T-helper 17 cell (primary cell): ENCODE data around the gene CNRIP1. TPM values are rescaled to one million over a fixed set of nuclear protein-coding genes. Genes with fewer than 3 reads are reported as not detected.

ENCODE experiments used
- ATAC-seq: fragments of 150-1000 bp; cut with Tn5 transposase; 2 replicates; pipeline ENCODE4 v1.10.0; 2021; ENCODE audit warnings: mild to moderate bottlenecking, moderate library complexity
- DNase-seq, 3 donors: peaks; one replicate each; pipeline versions ENCODE4 v3.0.0 to v3.0.0-alpha.2; 2020 to 2021
- H3K9me3 ChIP-seq: one replicate; pipeline ENCODE4 v1.7.0; 2013; ENCODE audit warnings: low read length, mild to moderate bottlenecking; ENCODE audit not compliant: control insufficient read depth, poor library complexity, severe bottlenecking
- H3K27ac Mint-ChIP-seq: one replicate; pipeline ENCODE4 v1.8.0; 2022; ENCODE audit warnings: mild to moderate bottlenecking, moderate library complexity, mixed read lengths
- H3K27me3 Mint-ChIP-seq: one replicate; pipeline ENCODE4 v1.8.0; 2022; ENCODE audit warnings: mixed read lengths
- H3K36me3 Mint-ChIP-seq: one replicate; pipeline ENCODE4 v1.8.0; 2022; ENCODE audit warnings: low read depth, mixed read lengths
- H3K4me1 Mint-ChIP-seq: one replicate; pipeline ENCODE4 v1.8.0; 2022; ENCODE audit warnings: mild to moderate bottlenecking, mixed read lengths
- H3K4me3 Mint-ChIP-seq: one replicate; pipeline ENCODE4 v1.8.0; 2022; ENCODE audit warnings: mild to moderate bottlenecking, moderate library complexity, mixed read lengths
- total RNA-seq, 4 donors: library from RNA in 2 of 4; stranded (reverse) in 2 of 4; gene quantifications; one replicate each; pipeline ENCODE4 v1.2.3 and lab custom pipeline; 2022 to 2026

Gene CNRIP1, protein sequence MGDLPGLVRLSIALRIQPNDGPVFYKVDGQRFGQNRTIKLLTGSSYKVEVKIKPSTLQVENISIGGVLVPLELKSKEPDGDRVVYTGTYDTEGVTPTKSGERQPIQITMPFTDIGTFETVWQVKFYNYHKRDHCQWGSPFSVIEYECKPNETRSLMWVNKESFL
- total RNA-seq (under 1 TPM in 1 of 2 donors, not detected in 1; 0.17 TPM), total RNA-seq (lab: John Stamatoyannopoulos, UW) (0 reads per million in 2 donors)

DNA sequence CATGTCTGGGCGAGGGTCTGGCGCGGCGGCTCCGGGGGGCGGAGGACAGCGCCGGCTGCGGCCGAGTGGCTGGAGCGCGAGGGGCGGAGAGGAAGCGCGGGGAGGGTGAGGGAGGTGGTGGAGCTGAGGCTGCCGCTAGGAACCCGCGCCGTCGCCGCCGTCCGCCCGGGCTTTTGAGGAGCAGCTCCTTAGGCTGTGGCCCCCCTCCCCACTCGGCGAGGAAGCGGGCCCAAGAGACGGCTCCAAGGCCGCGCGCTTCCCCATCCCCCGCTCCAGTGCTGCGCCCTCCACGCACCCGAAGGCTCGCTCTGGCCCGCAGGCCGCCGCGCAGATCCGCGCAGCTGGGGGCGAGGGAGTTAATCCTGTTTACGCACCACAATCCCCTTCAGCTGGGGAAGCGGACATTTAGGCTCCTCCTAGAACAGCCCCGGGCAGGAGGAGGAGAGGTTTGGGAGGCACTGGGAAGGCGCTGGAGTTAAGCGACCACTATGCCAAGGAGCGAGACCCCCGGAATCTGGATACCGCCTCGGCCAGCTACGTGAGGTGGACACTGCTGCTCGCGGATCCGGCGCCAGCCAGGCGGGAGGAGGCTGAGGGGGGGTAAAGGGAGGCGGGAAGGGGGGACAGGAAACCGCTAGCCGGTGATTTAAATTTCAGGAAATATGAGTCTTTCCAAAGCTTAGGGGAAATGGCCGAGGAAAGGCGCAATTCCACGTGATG, at the start of gene CNRIP1:
CNRIP1 (minus strand) TSS at position 552 of the 720 bp plus-strand sequence; CDS start at position 3, 549 bp downstream.
- H3K36me3 Mint-ChIP-seq = peaks cover 6% of the 10 kb centered on the region
- no peaks in the 10 kb centered on the region for H3K9me3 ChIP-seq
- peaks cover 9% of the 10 kb centered on the region for H3K4me1 Mint-ChIP-seq
- DNase-seq = no peak
- H3K27me3 Mint-ChIP-seq = peaks cover 46% of the 10 kb centered on the region
- no peak within 1 kb of the TSS for H3K27ac Mint-ChIP-seq
- peak; percentile 30 for ATAC-seq
- peak within 1 kb of the TSS; percentile 87 for H3K4me3 Mint-ChIP-seq

DNA sequence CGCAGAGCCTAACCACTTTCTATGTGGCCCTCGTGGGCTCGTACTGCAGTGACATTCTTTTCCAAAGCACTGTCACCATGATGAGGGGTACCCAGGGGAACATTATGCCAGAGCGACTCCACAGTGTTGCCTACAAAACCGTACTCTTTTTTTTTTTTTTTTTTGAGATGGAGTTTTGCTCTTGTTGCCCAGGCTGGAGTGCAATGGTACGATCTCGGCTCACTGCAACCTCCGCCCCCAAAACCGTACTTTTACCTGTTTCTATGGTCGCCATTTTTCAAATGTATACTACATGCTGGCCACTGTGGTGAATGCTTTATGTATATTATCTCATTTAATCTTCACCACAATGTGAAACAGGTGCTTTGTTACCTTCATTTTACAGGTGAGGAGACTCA, 49.6 kb upstream of the CNRIP1 start:
- no peak overlapping the region for H3K27ac Mint-ChIP-seq
- H3K27me3 Mint-ChIP-seq = no peaks in the 10 kb centered on the region
- peaks cover 11% of the 10 kb centered on the region for H3K4me1 Mint-ChIP-seq
- no peaks in the 10 kb centered on the region for H3K9me3 ChIP-seq
- no peak for DNase-seq
- H3K4me3 Mint-ChIP-seq = no peak overlapping the region
- no peak for ATAC-seq
- H3K36me3 Mint-ChIP-seq = no peaks in the 10 kb centered on the region

DNA sequence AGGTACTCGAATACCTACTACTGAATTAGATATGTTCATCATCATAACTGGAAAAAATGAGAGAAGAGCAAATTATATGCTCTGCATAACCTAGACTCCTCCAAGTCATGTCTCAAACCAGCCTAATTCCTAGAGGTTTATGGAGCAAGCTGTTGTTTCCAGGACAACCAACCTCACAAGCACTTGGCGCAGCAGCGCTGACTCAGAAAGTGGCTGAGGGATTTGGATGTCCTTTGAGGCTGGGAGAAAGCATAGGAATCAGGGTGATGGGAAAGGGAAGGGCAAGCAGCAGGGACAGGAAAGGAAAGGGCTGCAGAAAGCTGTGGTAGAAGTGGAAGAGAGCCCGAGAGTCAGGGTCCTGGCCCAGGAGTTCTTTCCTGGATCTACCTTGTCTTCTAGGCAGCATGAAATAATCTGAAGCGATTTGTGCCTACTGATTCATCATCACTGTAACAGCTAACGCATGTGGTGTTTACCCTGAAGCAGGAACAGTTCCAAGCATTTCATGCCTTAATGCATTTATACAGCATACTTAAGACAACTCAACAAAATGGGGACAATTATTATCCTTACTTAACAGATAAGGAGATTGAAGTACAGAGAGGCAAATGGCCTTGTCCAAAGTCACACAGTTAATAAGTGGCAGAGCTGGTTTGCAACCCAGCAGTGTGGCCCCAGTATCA, 49.0 kb upstream of the CNRIP1 start:
- Mint-ChIP-seq H3K36me3 (no peaks in the 10 kb centered on the region), H3K4me1 (peaks cover 11% of the 10 kb centered on the region), H3K27me3 (no peaks in the 10 kb centered on the region), H3K27ac (no peak overlapping the region), H3K4me3 (no peak overlapping the region)
- ATAC-seq (no peak), DNase-seq (no peak)
- H3K9me3 ChIP-seq = no peaks in the 10 kb centered on the region

DNA sequence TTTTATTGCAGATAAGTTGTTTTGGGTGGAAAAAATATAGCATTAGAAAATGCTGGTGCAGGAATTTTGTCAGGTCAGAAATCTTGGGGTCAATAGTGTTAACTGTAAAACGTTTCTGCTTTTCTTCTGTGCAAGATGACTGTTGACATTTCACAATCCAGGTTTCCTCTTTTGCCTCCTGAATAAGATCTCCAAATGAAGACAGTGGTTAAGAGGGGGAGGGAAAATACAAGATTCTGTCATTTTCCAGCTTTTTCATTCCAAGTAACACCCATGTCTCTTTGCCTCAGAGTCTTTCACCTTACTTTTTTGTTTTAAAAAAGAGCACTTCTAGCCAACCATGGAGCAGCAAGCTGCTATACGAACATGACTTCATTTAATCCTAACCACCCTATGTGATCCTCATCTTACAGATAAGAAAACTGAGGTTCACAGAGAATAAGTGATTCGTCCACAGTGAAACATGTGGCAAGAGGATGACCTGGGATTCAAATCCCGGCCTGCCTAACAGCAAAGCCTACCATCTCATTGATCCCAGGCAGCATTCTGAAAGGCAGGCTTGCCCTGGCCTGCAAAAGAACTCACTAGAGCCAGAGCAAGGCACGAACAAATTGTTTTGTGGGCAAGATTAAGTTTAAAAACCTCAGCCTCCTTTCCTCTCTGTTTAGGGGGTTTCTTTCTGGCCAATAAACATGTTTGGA, 48.4 kb upstream of the CNRIP1 start:
- DNase-seq = no peak
- Mint-ChIP-seq H3K27me3 (no peaks in the 10 kb centered on the region), H3K4me1 (peaks cover 11% of the 10 kb centered on the region), H3K4me3 (no peak overlapping the region), H3K27ac (no peak overlapping the region), H3K36me3 (no peaks in the 10 kb centered on the region)
- ATAC-seq = no peak
- no peaks in the 10 kb centered on the region for H3K9me3 ChIP-seq

DNA sequence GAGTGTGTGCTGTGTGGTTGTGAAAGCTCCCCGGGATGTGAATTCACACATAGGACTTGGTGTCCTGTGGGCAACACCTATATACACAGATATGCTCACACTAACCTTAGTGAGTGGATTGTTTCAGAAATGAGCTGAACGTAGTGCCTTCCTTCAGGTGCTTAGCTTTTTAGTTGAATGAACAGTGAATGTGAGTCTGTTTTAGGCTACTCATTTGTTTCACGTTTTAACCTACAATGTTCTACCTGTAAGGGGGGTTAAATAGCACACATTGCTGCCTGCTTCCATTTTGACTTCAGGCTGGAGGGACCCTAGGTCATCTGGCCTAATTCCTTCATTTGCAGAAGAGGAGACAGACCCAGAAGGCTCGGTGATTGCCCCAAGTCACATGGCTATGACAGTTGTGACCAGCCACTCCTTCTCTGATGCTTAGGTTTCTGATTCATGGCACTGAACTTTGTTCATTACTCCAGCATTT, 46.4 kb upstream of the CNRIP1 start:
- H3K9me3 ChIP-seq = no peaks in the 10 kb centered on the region
- Mint-ChIP-seq H3K4me1 (peaks cover 14% of the 10 kb centered on the region), H3K27me3 (no peaks in the 10 kb centered on the region), H3K27ac (no peak overlapping the region), H3K36me3 (no peaks in the 10 kb centered on the region), H3K4me3 (peak overlapping the region; percentile 36)
- DNase-seq (no peak), ATAC-seq (peak; percentile 31)

DNA sequence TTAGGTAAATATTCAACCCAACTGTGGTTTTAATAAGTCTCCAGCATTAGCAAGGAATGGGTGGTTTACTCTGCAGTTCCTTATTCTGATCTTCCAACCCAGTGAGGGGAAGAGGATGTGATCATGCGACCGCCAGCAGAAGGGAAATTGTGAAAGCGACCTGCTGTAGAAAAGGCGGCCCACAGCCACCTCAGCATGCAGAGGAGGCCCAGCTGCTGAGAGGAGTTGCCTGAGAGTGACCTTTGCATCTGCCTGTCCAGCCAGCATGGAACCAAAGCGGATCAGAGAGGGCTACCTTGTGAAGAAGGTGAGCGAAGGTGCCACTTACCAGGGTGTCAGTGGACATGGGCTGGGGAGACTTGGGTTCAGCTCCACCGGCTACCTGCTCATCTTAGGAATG, 45.3 kb upstream of the CNRIP1 start, which contains the start of gene PLEK:
PLEK (plus strand) TSS at position 196 of the 400 bp plus-strand sequence; CDS start at position 266, 70 bp downstream.
- H3K9me3 ChIP-seq = no peaks in the 10 kb centered on the region
- H3K4me3 Mint-ChIP-seq = peak within 1 kb of the TSS; percentile 82
- H3K4me1 Mint-ChIP-seq = peaks cover 13% of the 10 kb centered on the region
- peak within 1 kb of the TSS; percentile 79 for H3K27ac Mint-ChIP-seq
- peak; percentile 52 for ATAC-seq
- H3K36me3 Mint-ChIP-seq = no peaks in the 10 kb centered on the region
- no peaks in the 10 kb centered on the region for H3K27me3 Mint-ChIP-seq
- no peak for DNase-seq

DNA sequence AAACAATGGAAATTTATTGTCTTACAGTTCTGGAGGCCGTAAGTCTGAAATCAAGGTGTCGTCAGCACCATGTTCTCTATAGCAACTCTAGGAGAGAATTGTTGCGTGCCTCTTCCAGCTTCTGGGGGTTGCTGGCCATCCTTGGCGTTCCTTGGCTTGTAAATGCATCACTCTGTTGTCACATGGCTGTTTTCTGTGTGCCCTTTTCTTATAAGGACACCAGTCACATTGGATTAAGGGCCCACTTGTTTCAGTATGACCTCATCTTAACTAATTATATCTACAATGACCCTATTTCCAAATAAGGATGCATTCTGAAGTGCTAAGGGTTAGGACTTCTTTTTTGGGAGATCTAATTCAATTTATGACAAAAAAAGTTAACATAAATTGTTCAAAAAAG, 44.0 kb upstream of the CNRIP1 start:
- Mint-ChIP-seq H3K36me3 (no peaks in the 10 kb centered on the region), H3K27ac (no peak overlapping the region), H3K4me1 (peaks cover 13% of the 10 kb centered on the region), H3K27me3 (no peaks in the 10 kb centered on the region), H3K4me3 (no peak overlapping the region)
- ATAC-seq (no peak), DNase-seq (no peak)
- no peaks in the 10 kb centered on the region for H3K9me3 ChIP-seq

DNA sequence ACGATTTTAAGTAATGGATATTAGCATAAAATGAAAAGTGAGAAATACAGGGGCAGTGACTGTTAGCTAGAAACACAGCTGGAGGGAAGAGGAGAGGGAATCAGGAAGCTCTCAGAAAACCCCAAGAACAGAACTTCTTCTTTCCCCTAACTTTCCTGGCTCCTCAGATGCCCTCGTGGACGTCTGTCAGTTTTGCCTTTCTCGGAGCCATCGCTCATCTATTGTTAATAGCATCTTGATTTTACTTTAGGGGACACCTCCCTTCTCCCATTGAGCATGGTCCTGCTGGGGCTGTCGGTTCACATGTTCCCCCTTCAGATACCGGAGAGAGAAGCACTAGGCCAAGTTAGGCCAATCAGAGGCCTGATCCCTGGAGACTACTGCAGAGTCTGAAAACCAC, 43.0 kb upstream of the CNRIP1 start:
- no peaks in the 10 kb centered on the region for H3K9me3 ChIP-seq
- H3K4me1 Mint-ChIP-seq = peaks cover 13% of the 10 kb centered on the region
- H3K27ac Mint-ChIP-seq = peak overlapping the region; percentile 68
- H3K27me3 Mint-ChIP-seq = no peaks in the 10 kb centered on the region
- ATAC-seq (no peak), DNase-seq (no peak)
- no peak overlapping the region for H3K4me3 Mint-ChIP-seq
- H3K36me3 Mint-ChIP-seq = no peaks in the 10 kb centered on the region

DNA sequence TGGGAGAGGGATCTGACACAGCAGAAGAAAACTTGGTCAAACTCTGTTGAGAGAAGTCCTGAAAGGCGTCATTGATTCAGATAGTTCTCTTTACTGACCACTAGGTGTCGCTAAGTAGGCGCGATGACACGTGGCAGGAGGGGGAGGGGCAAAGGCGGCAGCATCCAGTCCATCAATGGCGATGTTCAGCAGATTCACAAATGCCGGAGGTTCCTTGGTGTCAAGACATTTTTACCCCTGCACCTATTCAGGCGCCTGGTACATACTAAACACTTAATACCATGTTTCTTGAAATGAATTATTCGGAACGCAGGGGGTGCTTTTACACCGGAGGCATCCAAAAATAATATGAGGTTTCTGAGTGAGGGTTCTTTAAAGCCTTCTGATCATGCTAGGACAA, 42.3 kb upstream of the CNRIP1 start:
- Mint-ChIP-seq H3K36me3 (no peaks in the 10 kb centered on the region), H3K4me3 (peak overlapping the region; percentile 77), H3K4me1 (peaks cover 13% of the 10 kb centered on the region), H3K27ac (peak overlapping the region; percentile 68), H3K27me3 (no peaks in the 10 kb centered on the region)
- no peaks in the 10 kb centered on the region for H3K9me3 ChIP-seq
- DNase-seq = peak; percentile 59 to 69 (median 60)
- ATAC-seq = peak; percentile 93

DNA sequence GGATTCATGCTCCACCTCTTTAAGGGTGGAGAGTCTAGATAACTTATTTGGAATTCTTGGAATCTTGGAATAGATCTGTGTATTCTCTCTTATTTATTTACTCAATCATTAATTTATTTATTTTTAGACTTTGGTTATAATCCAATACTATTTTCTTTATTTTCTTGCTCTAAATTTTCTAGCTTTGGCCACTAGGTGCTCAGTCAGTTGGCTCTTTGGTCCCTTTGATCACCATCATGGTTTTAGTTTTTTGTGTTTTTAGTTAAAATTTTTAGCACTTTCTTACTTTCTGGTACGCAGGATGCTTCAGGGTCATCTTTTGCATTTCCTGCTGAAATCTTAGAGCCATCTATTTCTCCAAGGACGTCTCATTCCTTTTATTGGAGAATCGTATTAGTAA, 40.1 kb upstream of the CNRIP1 start:
- H3K9me3 ChIP-seq = no peaks in the 10 kb centered on the region
- no peak for ATAC-seq
- Mint-ChIP-seq H3K4me3 (no peak overlapping the region), H3K36me3 (no peaks in the 10 kb centered on the region), H3K27me3 (no peaks in the 10 kb centered on the region), H3K4me1 (peaks cover 10% of the 10 kb centered on the region), H3K27ac (no peak overlapping the region)
- DNase-seq = no peak

DNA sequence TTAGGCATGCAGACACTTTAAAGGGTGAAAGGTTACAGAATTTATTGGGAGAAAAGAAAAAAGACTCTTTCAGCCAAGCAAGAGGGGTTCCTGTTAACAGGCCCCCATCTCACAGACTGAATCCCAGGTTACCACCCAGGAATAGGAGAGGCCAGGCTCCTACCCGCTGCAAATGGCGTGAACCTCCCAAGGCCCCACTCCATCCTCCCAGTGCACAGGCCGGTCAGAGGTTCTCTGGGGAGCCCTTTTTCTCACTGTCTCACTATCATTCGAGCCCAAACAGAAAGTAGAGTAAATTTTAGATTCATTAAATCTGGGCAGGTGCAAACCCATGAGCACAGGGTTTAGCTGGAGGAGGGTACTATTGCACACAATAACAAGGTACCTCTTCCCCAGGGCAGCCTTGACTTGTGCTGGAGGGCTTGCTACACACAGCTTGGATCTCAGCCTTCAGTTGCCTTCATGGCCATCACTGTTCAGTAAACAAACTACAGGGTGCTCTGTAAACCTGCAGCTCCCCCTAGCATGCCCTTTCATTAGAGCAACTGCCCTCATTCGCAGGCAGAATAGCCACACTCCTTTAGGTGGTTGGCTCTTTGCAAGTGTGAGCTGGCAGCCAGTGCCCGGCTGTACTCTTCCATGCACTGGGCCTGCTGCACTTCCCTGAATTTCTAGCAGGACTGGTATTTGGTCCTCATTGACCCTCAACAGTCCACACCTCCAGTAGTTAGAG, 38.0 kb upstream of the CNRIP1 start:
- peaks cover 8% of the 10 kb centered on the region for H3K4me1 Mint-ChIP-seq
- H3K27ac Mint-ChIP-seq = no peak overlapping the region
- no peaks in the 10 kb centered on the region for H3K36me3 Mint-ChIP-seq
- no peak overlapping the region for H3K4me3 Mint-ChIP-seq
- peaks cover under 1% of the 10 kb centered on the region for H3K27me3 Mint-ChIP-seq
- DNase-seq (no peak), ATAC-seq (no peak)
- H3K9me3 ChIP-seq = no peaks in the 10 kb centered on the region

DNA sequence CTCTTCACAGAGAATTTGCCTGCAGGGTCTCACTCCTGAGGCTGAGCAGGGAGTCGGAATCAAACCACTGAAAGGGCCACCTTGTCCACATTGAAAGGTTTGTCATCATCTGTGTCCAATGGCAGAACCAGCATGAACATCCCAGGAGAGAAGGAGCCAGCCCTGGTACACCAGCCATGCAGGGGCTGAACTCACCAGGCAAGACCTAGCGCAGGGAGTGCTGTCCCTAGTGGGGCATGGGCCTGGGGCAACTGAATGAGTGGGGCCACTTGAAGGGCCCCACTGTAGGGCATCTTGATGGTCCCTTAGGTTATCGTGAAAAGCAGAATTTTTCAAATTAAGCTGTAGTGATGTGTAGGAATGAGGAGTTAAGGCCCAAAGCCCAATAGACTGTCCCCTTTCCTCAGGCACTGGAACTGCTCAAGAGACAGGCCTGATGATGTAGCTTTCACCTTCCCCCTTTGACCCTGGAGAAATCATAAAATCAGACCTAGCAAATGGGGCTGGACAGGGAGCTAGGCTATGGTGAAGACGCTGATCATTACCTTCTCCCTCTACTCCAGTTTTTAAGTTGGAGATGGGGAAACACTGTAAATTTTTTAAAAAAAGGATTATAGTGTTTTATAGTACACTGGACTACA, 37.0 kb upstream of the CNRIP1 start:
- Mint-ChIP-seq H3K27me3 (peaks cover 5% of the 10 kb centered on the region), H3K36me3 (no peaks in the 10 kb centered on the region), H3K4me3 (no peak overlapping the region), H3K4me1 (peaks cover 2% of the 10 kb centered on the region), H3K27ac (no peak overlapping the region)
- ATAC-seq = no peak
- no peak for DNase-seq
- no peaks in the 10 kb centered on the region for H3K9me3 ChIP-seq
